Measurements from ENCODE around the gene MOSPD2. TPM values are rescaled to one million over a fixed set of nuclear protein-coding genes. Genes with fewer than 3 reads are reported as not detected.
A peak's percentile ranks its signal among the peaks of the same experiment; 100 is the strongest.

Gene MOSPD2
- polyA plus RNA-seq, 2 of the 4 experiments (the other 2 are of a cell fraction), result 10.0 to 28.4 TPM

GRCh38 chrX:14934423-14934822 lies 61.2 kb downstream of the MOSPD2 start:
- POLR2A ChIA-PET, result no interaction called here
- no peak for ATAC-seq
- no peaks in the 10 kb centered on the region for H3K9me3 ChIP-seq
- H3K4me2 ChIP-seq, result no peak overlapping the region
- no peak for TF ChIP-seq CBX8 (IDR thresholded peaks at IDR 0.05)
- no peak for TF ChIP-seq KDM5A (IDR thresholded peaks at IDR 0.05)
- no peak for TF ChIP-seq MAZ (IDR thresholded peaks at IDR 0.05; ENCODE audit: borderline replicate concordance, low read depth, low read length)
- TF ChIP-seq, protein P1, sequence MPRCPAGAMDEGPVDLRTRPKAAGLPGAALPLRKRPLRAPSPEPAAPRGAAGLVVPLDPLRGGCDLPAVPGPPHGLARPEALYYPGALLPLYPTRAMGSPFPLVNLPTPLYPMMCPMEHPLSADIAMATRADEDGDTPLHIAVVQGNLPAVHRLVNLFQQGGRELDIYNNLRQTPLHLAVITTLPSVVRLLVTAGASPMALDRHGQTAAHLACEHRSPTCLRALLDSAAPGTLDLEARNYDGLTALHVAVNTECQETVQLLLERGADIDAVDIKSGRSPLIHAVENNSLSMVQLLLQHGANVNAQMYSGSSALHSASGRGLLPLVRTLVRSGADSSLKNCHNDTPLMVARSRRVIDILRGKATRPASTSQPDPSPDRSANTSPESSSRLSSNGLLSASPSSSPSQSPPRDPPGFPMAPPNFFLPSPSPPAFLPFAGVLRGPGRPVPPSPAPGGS (IDR thresholded peaks at IDR 0.05), result no peak
- no peak overlapping the region for H3K27ac ChIP-seq
- 0 out of 3 replicates have a peak, but pooled peaks cover 3% of the 10 kb centered on the region for H3K4me1 ChIP-seq
- no peak overlapping the region for H3K4me3 ChIP-seq
- no peak for FAIRE-seq
- 92% methylated on average over 1 of the region's 1 CpG for WGBS (ENCODE audit: missing lambda C conversion rate)
- no peak for DNase-seq (ENCODE audit: low read depth in 1 of 2, low spot score in 1 of 2)
- CTCF ChIA-PET, result no interaction called here

- 0 out of 3 replicates have a peak, but pooled peaks cover 3% of the 10 kb centered on the region for H3K4me1 ChIP-seq
- WGBS (ENCODE audit: missing lambda C conversion rate), result 50% methylated on average over 5 of the region's 5 CpGs
- peak overlapping the region; percentile 28 to 64; a peak in 4 of 6 replicates for H3K27ac ChIP-seq
- no peak for FAIRE-seq
- no peak overlapping the region for H3K4me3 ChIP-seq
- POLR2A ChIA-PET, result no interaction called here
- no peaks in the 10 kb centered on the region for H3K9me3 ChIP-seq
- peak; percentile 78 to 91 for ATAC-seq
- peak overlapping the region; percentile 45 for H3K4me2 ChIP-seq
- TF ChIP-seq, protein P2, sequence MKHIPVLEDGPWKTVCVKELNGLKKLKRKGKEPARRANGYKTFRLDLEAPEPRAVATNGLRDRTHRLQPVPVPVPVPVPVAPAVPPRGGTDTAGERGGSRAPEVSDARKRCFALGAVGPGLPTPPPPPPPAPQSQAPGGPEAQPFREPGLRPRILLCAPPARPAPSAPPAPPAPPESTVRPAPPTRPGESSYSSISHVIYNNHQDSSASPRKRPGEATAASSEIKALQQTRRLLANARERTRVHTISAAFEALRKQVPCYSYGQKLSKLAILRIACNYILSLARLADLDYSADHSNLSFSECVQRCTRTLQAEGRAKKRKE (CRISPR knock-in tag; IDR thresholded peaks at IDR 0.05; ENCODE audit: low read depth), result no peak
- TF ChIP-seq FOSL2 (IDR thresholded peaks at IDR 0.05), result no peak
- TF ChIP-seq FOSL2 (CRISPR knock-in tag; IDR thresholded peaks at IDR 0.05), result peak; percentile 18; the same call in 1 of the 2 replicates
- TF ChIP-seq CHD4 (IDR thresholded peaks at IDR 0.05; ENCODE audit: borderline replicate concordance), result no peak
- TF ChIP-seq, protein P1 (IDR thresholded peaks at IDR 0.05), result no peak
- TF ChIP-seq POLR2A (IDR thresholded peaks at IDR 0.05; ENCODE audit: low read length), result no peak
- TF ChIP-seq HES2 (IDR thresholded peaks at IDR 0.05), result no peak
- peak; percentile 13 to 44 for DNase-seq (ENCODE audit: low read depth in 1 of 2, low spot score in 1 of 2)
- CTCF ChIA-PET, result no interaction called here
These were observed 63.3 kb downstream of the MOSPD2 start for GRCh38 chrX:14936561-14936960.

- ChIA-PET POLR2A (no interaction called here), CTCF (no interaction called here)
- Histone ChIP-seq H3K9me3 (no peaks in the 10 kb centered on the region), H3K4me3 (no peak overlapping the region), H3K27ac (no peak overlapping the region), H3K4me2 (no peak overlapping the region), H3K4me1 (0 out of 3 replicates have a peak, but pooled peaks cover 3% of the 10 kb centered on the region)
- no peak for ATAC-seq
- no peak for TF ChIP-seq EHMT2 (IDR thresholded peaks at IDR 0.05; ENCODE audit: low read depth)
- TF ChIP-seq NR3C1 (IDR thresholded peaks at IDR 0.05), result no peak
- no peak for TF ChIP-seq BHLHE40 (IDR thresholded peaks at IDR 0.05; ENCODE audit: low read depth, low read length)
- TF ChIP-seq POLR2AphosphoS2 (conservative IDR thresholded peaks at IDR 0.05; ENCODE audit: low read length), result no peak
- TF ChIP-seq, protein P2 (CRISPR knock-in tag; IDR thresholded peaks at IDR 0.05; ENCODE audit: low read depth), result no peak
- TF ChIP-seq HMGXB4 (CRISPR knock-in tag; IDR thresholded peaks at IDR 0.05; ENCODE audit: borderline replicate concordance), result no peak
- TF ChIP-seq FOSB (CRISPR knock-in tag; IDR thresholded peaks at IDR 0.05), result no peak
- no peak for DNase-seq (ENCODE audit: low read depth in 1 of 2, low spot score in 1 of 2)
- WGBS (ENCODE audit: missing lambda C conversion rate), result 54% methylated on average over 2 of the region's 2 CpGs
- no peak for FAIRE-seq
These were observed 66.4 kb downstream of the MOSPD2 start for GRCh38 chrX:14939644-14940043.

All from A549 (cell line).